Ovary (tissue), 9 donors: ENCODE measurements around the gene GABRD. TPM values are rescaled to one million over a fixed set of nuclear protein-coding genes. Genes with fewer than 3 reads are reported as not detected.

Experiments used
- DNase-seq, 5 donors: peaks; one replicate each; pipeline ENCODE4 v3.0.0-alpha.2; 2019 to 2020
- H3K27ac ChIP-seq, 2 donors: fragments of 200-600 bp; one replicate each; pipeline versions ENCODE4 v1.5.1 to v1.8.0; 2019 to 2022
- H3K27me3 ChIP-seq: fragments of 200-600 bp; one replicate; pipeline ENCODE4 v1.8.0; 2022
- H3K36me3 ChIP-seq: fragments of 200-600 bp; sonication (generic); one replicate; pipeline ENCODE4 v1.5.1; 2019
- H3K4me1 ChIP-seq: one replicate; pipeline ENCODE4 v1.8.1; 2013; ENCODE audit warnings: mild to moderate bottlenecking, moderate library complexity; ENCODE audit not compliant: insufficient read depth
- H3K4me3 ChIP-seq: fragments of 200-600 bp; sonication (generic); one replicate; pipeline ENCODE4 v1.5.1; 2017
- H3K9me3 ChIP-seq, 2 donors: fragments of 200-600 bp in 1 of 2; sonication (generic) in 1 of 2; one replicate each; pipeline versions ENCODE4 v1.5.1 to v1.8.1; 2013 to 2019; ENCODE audit warnings: mild to moderate bottlenecking in 1 of 2, moderate library complexity in 1 of 2
- CTCF ChIP-seq, 3 donors: fragments of 450-650 bp in 2 of 3; fragments of 200-600 bp in 1 of 3; IDR thresholded peaks; one replicate each; pipeline versions ENCODE4 v1.5.1 to v1.8.0; 2016 to 2022; ENCODE audit warnings: antibody characterized with exemption in 3 of 3, mild to moderate bottlenecking in 1 of 3
- EP300 ChIP-seq: sonication (generic); formaldehyde crosslinking; IDR thresholded peaks from one replicate; pipeline ENCODE4 v1.6.1; 2017; ENCODE audit warnings: antibody characterized with exemption
- POLR2A ChIP-seq: fragments of 450-650 bp; IDR thresholded peaks from one replicate; pipeline ENCODE4 v1.6.1; 2017; ENCODE audit warnings: antibody characterized with exemption, mild to moderate bottlenecking, moderate library complexity
- WGBS, 3 donors: extraction: QIAGEN DNeasy Blood & Tissue Kit in 1 of 3; methylation state at CpG; one replicate each; pipeline versions ENCODE4 v1.1.5 to v1.1.7; 2013 to 2017; 5-methylcytosine and 5-hydroxymethylcytosine counted together
- intact Hi-C, 4 donors: fragments of 100-400 bp; cut with DNase I; formaldehyde crosslinking; loops; one replicate each; pipeline versions ENCODE4 v1.11.0 to v1.15.1; 2022 to 2023
- polyA plus RNA-seq, 2 donors: library from polyadenylated mRNA; stranded (reverse); fragments of 200-250 nt in 1 of 2; fragments of 350-450 nt in 1 of 2; fragmentation: Illumina TruSeq in 1 of 2; extraction: RNeasy Lipid Tissue Mini Kit (QIAGEN cat#74804) in 1 of 2; gene quantifications; one replicate each; pipeline ENCODE4 v1.2.3, GENCODE V29; 2013 to 2014
- total RNA-seq, 7 donors: library from RNA; depleted of rRNA in 2 of 7; stranded (reverse); fragments of >200 nt in 2 of 7; fragmentation: NEBNext Ultra II Directional in 3 of 7; extraction: Animal tissue kit (Norgen Biotek cat#: 25700) in 3 of 7; gene quantifications; one replicate each; pipeline versions ENCODE4 v1.1.0 to v1.2.4, GENCODE V29; 2016 to 2023
- donor health status: DM: no; HTN: no; CAD: no; lungs with moderate emphysema.
- donor health status: DM: no; HTN: no; CAD: no.
- donor health status: Bipolar disorder and iron deficiency.
- donor health status: DM: yes; HTN: yes; CAD: no.
- donor health status: DM: no; HTN: no; CAD: no.
- donor health status: DM: yes; HTN: yes; CAD: no.

Gene GABRD
- total and polyA plus RNA-seq, 9 donors, result 0.13 to 0.40 (median 0.33) TPM; not detected in 6

GRCh38 chr1:2009101-2010053 is 9.8 kb upstream of the GABRD start:
- intact Hi-C loops, result no loop called here
- Histone ChIP-seq H3K4me3 (no peak overlapping the region), H3K36me3 (no peaks in the 10 kb centered on the region), H3K27ac (no peak overlapping the region), H3K27me3 (no peaks in the 10 kb centered on the region), H3K9me3 (no peaks in the 10 kb centered on the region), H3K4me1 (no peaks in the 10 kb centered on the region)
- TF ChIP-seq EP300 (no peak), CTCF (IDR thresholded peaks at IDR 0.05) (no peak), POLR2A (no peak)
- no peak for DNase-seq
- WGBS, 3 donors, result 74 to 84% (median 80%) methylated on average over 27 of the region's 27 CpGs

DNA sequence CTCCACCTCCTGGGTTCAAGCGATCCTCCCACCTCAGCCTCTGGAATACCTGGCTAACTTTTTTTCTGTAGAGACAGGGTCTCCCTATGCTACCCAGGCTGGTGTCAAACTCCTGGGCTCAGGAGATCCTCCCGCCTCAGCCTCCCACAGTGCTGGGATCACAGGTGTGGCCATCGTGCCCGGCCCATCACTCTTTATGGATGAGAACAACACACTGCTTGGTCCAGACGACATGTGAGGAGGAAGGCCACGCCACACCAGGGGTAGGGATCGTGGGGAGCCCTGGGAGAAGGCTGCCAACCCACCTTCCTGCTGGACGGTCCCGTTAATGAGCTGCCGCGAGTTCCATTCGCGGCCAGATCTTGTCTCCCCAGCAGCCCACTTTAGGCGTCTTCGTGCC is 5.0 kb upstream of the GABRD start:
- H3K36me3 ChIP-seq, result no peaks in the 10 kb centered on the region
- H3K4me1 ChIP-seq, result no peaks in the 10 kb centered on the region
- no peak overlapping the region for H3K4me3 ChIP-seq
- H3K27me3 ChIP-seq, result no peaks in the 10 kb centered on the region
- no peak for DNase-seq
- intact Hi-C loops, result no loop called here
- TF ChIP-seq EP300 (no peak), CTCF (IDR thresholded peaks at IDR 0.05) (no peak), POLR2A (no peak)
- no peak overlapping the region for H3K27ac ChIP-seq
- 82 to 84% (median 83%) methylated on average over 15 of the region's 15 CpGs for WGBS, 3 donors
- H3K9me3 ChIP-seq, result no peaks in the 10 kb centered on the region

DNA sequence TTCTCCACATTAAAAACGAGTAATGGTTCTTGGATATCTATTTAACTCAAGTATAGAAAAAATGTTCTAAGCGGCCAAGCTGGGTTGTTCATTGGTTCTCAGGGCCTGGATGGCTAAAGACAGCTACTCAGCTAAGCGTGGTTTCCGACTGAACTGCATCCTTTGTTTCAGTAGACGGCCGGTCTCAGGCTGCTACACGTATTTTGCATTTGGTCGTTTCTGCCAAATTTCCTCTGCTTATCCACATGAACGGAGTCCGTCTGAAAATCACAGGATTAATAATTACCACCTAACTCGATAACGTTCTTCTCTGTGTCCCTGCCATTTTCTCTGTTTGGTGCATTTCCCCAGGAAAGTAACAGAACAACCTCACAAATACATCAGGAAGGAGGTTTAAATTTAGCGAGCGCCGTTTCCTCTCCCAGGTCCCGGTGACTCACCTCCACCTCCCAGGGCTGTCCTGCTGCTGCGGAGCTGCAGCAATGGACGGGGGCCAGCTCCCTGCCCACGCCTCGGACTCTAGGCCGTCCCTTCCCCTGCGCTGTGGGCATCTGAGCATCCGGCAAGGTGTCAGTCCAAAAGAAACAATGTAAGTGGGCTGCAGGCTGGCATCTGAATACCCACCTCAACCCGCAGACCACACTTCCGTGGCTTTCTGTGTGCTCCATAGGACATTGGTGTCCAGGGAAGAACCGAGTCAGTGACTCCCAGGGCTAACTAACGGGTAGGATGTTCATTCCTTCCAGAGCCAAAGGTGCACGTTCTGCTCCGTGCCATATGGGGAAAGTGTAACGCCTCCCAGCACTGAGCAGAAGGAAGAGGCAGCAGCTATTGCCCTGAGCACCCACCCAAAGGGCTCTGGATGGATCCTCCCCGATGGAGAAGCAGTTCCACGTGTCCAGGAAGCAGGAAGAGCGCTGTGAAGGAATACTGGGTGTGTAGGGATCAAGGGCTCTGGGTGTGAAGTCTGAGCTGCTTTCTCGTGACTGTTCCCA is 4.1 kb upstream of the GABRD start:
- intact Hi-C loops, result no loop called here
- Histone ChIP-seq H3K4me1 (peaks cover 2% of the 10 kb centered on the region), H3K4me3 (no peak overlapping the region), H3K27ac (no peak overlapping the region), H3K36me3 (no peaks in the 10 kb centered on the region), H3K27me3 (peaks cover 3% of the 10 kb centered on the region), H3K9me3 (no peaks in the 10 kb centered on the region)
- DNase-seq, result no peak
- TF ChIP-seq EP300 (no peak), POLR2A (no peak), CTCF (IDR thresholded peaks at IDR 0.05) (no peak)
- WGBS, 3 donors, result 65 to 67% (median 66%) methylated on average over 32 to 34 of the region's 34 CpGs

- intact Hi-C loops, result no loop called here
- H3K4me3 ChIP-seq, result no peak overlapping the region
- WGBS, 3 donors, result 71 to 81% (median 76%) methylated on average over 9 of the region's 9 CpGs
- no peak for DNase-seq
- no peak overlapping the region for H3K27ac ChIP-seq
- H3K4me1 ChIP-seq, result peaks cover 2% of the 10 kb centered on the region
- TF ChIP-seq CTCF (IDR thresholded peaks at IDR 0.05) (no peak), POLR2A (no peak), EP300 (no peak)
- H3K9me3 ChIP-seq, result no peaks in the 10 kb centered on the region
- H3K36me3 ChIP-seq, result no peaks in the 10 kb centered on the region
- H3K27me3 ChIP-seq, result peaks cover 3% of the 10 kb centered on the region
These were observed 3.0 kb upstream of the GABRD start for GRCh38 chr1:2016123-2016522.
